Epithelial cell of proximal tubule (primary cell): ENCODE data around the gene BSPH1. TPM values are rescaled to one million over a fixed set of nuclear protein-coding genes. Genes with fewer than 3 reads are reported as not detected.
"Not testable (repeated sequence)": the region's sequence is repeated elsewhere in the genome, so short reads cannot be mapped to it uniquely, and the experiment has no call there.

Source experiments
- DNase-seq: peaks from one replicate; pipeline ENCODE4 v3.0.0-alpha.2; 2011; ENCODE audit warnings: low read depth
- H3K4me3 ChIP-seq: 2 replicates; pipeline ENCODE4 v1.5.1; 2011; ENCODE audit warnings: low read depth, mild to moderate bottlenecking, low read length
- total RNA-seq: library from RNA; depleted of rRNA; stranded (reverse); fragments of >200 nt; gene quantifications from 2 replicates; pipeline ENCODE4 v1.2.3, GENCODE V29; 2015
- TF ChIP-seq, protein P1 (sequence below): conservative IDR thresholded peaks from 2 replicates; pipeline ENCODE4 v1.5.1; 2012; ENCODE audit warnings: low read depth, mild to moderate bottlenecking, low read length

BSPH1 gene
- total RNA-seq, 1 donor from 2014 or later, result not detected

GRCh38 chr19:47996230-47996727 lies 4.3 kb upstream of the BSPH1 start:
- H3K4me3 ChIP-seq, result no peak overlapping the region
- TF ChIP-seq, protein P1, sequence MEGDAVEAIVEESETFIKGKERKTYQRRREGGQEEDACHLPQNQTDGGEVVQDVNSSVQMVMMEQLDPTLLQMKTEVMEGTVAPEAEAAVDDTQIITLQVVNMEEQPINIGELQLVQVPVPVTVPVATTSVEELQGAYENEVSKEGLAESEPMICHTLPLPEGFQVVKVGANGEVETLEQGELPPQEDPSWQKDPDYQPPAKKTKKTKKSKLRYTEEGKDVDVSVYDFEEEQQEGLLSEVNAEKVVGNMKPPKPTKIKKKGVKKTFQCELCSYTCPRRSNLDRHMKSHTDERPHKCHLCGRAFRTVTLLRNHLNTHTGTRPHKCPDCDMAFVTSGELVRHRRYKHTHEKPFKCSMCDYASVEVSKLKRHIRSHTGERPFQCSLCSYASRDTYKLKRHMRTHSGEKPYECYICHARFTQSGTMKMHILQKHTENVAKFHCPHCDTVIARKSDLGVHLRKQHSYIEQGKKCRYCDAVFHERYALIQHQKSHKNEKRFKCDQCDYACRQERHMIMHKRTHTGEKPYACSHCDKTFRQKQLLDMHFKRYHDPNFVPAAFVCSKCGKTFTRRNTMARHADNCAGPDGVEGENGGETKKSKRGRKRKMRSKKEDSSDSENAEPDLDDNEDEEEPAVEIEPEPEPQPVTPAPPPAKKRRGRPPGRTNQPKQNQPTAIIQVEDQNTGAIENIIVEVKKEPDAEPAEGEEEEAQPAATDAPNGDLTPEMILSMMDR, result no peak
- no peak for DNase-seq

GRCh38 chr19:47994209-47994802 lies 2.3 kb upstream of the BSPH1 start, which contains the start of gene ELSPBP1:
Gene ELSPBP1, plus strand, starts transcription at chr19:47994632. Its CDS starts 14,036 bp downstream, at chr19:48008668.
- H3K4me3 ChIP-seq, result no peak within 1 kb of the TSS
- TF ChIP-seq, protein P1, result no peak
- DNase-seq, result peak; percentile 15

GRCh38 chr19:47991191-47991808 lies 670 bp downstream of the BSPH1 start:
- no peak overlapping the region for H3K4me3 ChIP-seq
- no peak for DNase-seq
- TF ChIP-seq, protein P1, result no peak

DNA sequence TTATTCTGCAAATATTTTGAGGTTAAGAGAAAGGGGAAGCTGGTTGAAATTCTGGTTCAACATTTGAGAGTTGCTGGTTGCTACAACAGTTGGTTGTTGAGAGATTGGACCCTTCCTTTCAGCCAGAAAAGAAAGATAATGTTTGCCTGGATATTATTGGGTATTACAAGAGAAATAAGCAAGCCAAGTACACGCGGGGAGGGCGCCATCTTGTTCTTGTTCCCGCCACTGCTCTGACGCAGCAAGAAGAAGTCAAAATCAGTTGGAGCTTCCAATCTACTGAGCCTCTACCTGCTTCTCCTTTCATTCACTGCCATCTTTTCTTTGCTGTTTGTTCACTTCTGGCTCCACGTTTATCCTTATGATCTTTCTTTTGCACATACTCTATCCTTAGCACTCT lies 18.4 kb downstream of the BSPH1 start:
- TF ChIP-seq, protein P1, result no peak
- no peak for DNase-seq
- H3K4me3 ChIP-seq, result no peak overlapping the region

GRCh38 chr19:47955936-47956335 lies 36.0 kb downstream of the BSPH1 start:
- DNase-seq, H3K4me3 ChIP-seq: not testable (repeated sequence)

- DNase-seq, H3K4me3 ChIP-seq: not testable (repeated sequence)
These were observed 39.8 kb downstream of the BSPH1 start for GRCh38 chr19:47952132-47952531.

DNA sequence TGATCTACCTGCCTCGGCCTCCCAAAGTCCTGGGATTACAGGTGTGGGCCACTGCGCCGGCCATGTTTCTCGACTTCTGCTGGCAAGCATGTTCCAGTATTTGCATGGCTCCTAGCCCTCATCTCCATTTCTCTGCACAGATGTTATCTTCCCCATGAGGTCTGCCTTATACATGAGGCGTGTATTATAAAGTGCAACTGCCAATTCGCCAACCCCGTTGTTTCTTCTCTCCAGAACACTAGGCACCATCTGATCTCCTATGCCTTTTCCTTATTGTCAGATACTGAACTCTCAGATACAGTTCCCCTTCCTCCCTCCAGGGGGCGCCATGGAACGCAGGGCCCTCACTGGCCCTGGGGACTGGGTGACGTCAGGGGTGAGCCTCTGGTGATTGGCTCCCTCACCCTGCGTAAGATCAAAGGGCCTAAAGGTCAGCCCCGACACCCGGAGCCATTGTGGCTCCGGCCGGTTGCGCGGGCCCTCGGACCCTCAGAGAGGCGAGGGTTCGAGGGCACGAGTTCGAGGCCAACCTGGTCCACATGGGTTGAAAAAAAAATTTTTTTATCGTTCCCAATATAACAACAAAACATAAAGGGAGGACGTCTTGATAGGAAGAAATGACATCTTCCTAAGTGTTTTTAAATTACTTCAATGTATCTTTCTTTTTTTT lies 42.0 kb downstream of the BSPH1 start:
- TF ChIP-seq, protein P1, result peak; percentile 43
- H3K4me3 ChIP-seq, result not testable (repeated sequence)

DNA sequence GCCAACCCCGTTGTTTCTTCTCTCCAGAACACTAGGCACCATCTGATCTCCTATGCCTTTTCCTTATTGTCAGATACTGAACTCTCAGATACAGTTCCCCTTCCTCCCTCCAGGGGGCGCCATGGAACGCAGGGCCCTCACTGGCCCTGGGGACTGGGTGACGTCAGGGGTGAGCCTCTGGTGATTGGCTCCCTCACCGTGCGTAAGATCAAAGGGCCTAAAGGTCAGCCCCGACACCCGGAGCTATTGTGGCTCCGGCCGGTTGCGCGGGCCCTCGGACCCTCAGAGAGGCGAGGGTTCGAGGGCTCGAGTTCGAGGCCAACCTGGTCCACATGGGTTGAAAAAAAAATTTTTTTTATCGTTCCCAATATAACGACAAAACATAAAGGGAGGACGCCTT lies 63.4 kb downstream of the BSPH1 start:
- not testable (repeated sequence) for H3K4me3 ChIP-seq, DNase-seq

More for the DNA sequence above, 42.0 kb downstream of the BSPH1 start:
- DNase-seq, result not testable (repeated sequence)

- not testable (repeated sequence) for H3K4me3 ChIP-seq, DNase-seq
These were observed 71.9 kb downstream of the BSPH1 start for GRCh38 chr19:47920107-47920506.
